HG03432 (cell line): ENCODE results near the gene RNU1-3.
"Not testable (repeated sequence)": the region's sequence is repeated elsewhere in the genome, so short reads cannot be mapped to it uniquely, and the experiment has no call there.

Experiments used
- ATAC-seq: cut with Tn5 transposase; IDR thresholded peaks from one replicate; pipeline ENCODE4 v1.9.1; 2021; ENCODE audit warnings: mild to moderate bottlenecking, moderate library complexity; ENCODE audit not compliant: unreplicated experiment

The RNU1-3 gene

DNA sequence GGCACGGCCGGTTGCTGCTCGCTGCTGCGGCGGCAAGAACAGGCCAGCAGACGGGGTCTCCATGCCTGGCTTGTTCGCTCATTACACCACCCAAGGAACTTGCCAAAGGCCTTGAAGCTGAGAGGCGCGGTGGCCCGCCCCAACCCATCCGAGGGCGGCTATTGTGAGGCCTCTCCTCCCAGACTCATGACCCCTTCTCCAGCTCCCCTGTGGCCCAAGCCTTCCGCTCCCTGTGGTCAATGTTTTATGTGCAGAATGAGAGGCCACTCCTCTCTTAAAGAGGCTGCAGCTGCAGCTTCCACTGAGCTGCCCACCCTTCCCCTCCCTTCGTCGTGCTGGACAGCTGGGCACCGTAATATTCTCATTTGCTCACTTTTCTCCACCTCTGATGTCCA, 27.6 kb upstream of the RNU1-3 start:
- not testable (repeated sequence) for ATAC-seq

DNA sequence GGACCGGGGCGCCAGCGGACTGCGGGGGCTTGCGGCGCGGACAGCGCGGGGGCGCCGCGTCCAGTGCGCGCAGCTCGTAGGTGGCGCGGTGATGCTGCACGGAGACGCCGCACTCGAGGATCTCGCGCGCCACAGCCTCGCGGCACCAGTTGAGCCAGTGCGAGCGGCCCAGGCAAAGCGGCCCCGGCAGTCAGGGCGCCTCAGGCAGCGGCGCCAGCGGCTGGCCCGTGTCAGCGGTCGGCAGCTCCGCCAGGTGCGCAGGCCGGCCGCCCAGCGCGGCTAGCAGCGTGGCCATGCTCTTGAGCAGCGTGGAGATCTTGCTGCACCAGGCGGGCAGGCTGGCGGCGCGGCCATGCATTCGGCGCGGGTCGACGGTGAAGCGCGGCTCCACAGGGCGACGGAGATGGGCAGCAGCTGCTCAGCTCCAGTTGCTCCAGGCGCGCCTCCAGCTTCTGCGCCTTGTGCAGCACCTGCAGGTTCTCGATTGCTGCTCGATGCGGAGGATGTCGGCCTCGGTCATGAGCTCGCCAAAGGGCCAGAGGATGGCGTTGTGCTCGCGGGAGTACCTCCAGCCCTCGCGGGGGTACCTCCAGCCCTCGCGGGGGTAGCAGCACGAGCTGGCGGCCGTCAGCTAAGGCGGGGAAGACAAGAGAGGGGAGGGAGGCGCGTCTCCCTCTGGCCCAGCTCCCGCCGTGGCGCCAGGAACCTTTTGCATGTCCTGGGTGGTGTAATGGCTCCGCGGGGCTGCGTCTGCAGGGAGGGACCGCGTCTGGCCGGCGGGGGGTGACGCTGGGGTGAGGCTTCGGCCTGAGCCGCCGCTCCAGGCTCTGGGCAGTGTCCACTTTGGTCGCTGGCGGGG, 26.9 kb upstream of the RNU1-3 start:
- not testable (repeated sequence) for ATAC-seq

- ATAC-seq = not testable (repeated sequence)
Measured at GRCh38 chr1:16692717-16693448, 26.1 kb upstream of the RNU1-3 start.

- ATAC-seq = not testable (repeated sequence)
Measured at GRCh38 chr1:16692283-16692682, 25.5 kb upstream of the RNU1-3 start.

GRCh38 chr1:16690971-16691682, 24.4 kb upstream of the RNU1-3 start:
- ATAC-seq = not testable (repeated sequence)

DNA sequence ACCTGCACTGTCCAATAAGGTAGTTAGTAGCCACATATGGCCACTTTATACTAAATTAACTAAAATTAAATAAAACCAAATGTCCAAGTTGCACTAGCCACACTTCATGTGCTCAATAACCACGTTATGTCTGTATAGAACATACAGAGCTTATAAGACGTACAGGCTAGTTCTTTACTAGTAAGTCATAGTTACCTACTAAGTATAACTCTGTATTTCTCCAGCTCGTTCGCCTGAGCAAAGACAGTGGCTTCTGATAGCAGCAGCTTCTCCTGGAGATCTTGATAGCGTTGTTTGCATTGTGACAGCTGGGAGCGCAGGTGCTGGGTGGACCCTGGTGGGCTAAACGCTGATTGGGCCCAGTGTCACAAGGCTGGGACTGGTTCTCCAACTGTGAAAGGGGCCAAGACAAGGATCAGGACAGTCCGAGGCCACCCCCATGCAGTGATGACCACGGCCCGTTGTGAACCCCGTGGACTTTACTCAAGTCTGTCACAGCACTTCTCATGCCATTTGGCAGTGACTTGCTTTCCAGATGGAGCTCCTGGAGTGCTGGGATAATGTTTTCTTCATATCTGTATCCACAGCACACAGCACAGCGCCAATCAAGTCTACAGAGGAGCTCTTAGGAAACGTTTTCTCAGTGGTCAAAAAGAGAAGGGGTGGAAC, 20.5 kb upstream of the RNU1-3 start:
- ATAC-seq = not testable (repeated sequence)

DNA sequence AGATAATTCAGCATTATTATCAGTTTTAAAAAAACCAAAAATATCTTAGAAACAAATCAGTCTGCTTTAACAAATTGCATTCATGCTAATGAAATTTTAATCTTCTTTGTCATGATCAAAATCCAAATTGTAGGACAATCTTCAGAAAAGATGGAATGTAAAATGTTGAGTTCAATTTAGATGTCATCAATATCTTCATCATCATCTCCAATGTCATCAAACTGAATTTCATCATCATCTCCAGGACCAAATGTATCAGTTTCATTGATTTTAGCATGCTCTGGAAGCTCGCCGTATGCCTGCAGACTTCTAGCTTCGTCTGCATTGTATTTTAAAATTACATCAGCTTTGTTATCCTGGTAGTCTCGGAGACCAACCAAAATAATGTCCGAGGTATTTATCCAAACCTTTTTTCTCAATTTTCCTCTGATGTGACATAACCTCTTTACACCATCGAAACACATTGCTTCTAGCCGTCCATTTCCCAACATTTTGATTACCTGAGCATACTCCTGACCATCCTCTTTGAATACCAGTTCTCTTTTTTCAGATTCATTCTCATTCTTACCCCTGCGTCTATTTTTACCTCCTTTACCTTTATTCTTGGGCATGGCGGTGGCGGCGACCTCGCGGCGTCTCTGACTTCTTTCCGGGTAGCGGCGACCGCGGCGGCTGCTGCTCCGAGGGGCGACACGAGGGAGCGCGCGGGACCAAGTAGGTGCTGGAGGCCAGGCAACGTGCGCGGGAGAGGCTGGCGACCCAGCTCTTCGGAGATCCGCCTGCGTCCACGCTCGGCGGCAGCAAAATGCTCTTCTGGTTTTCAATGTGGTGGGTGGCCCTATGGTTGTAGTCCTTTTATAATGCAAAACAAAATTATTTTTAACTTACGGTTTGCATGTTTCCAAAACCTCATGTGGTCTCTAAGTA, 19.0 kb upstream of the RNU1-3 start:
- not testable (repeated sequence) for ATAC-seq

- not testable (repeated sequence) for ATAC-seq
Measured at GRCh38 chr1:16684738-16685337, 18.1 kb upstream of the RNU1-3 start.

GRCh38 chr1:16684152-16684551, 17.4 kb upstream of the RNU1-3 start:
- ATAC-seq = peak; percentile 60

DNA sequence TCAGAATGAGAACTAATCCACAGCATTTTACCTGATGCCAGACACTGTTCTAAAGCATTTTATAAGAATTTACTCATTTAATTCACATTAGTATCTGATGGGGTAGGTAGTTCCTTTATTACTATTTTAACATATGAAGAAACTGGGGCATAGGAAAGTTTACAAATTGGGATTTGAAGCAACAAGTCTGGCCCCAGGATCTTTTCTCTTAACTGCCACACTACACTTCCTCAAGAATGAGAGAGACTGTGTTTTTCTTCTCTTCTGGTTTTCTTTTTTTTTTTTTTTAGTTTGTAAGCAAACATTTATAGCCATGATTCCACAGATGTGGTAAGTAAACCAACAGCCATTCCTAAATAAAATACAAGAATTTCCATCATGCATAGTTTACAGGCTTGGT, 16.1 kb upstream of the RNU1-3 start:
- ATAC-seq = not testable (repeated sequence)

- ATAC-seq = not testable (repeated sequence)
Measured at GRCh38 chr1:16680366-16680765, 13.6 kb upstream of the RNU1-3 start.

DNA sequence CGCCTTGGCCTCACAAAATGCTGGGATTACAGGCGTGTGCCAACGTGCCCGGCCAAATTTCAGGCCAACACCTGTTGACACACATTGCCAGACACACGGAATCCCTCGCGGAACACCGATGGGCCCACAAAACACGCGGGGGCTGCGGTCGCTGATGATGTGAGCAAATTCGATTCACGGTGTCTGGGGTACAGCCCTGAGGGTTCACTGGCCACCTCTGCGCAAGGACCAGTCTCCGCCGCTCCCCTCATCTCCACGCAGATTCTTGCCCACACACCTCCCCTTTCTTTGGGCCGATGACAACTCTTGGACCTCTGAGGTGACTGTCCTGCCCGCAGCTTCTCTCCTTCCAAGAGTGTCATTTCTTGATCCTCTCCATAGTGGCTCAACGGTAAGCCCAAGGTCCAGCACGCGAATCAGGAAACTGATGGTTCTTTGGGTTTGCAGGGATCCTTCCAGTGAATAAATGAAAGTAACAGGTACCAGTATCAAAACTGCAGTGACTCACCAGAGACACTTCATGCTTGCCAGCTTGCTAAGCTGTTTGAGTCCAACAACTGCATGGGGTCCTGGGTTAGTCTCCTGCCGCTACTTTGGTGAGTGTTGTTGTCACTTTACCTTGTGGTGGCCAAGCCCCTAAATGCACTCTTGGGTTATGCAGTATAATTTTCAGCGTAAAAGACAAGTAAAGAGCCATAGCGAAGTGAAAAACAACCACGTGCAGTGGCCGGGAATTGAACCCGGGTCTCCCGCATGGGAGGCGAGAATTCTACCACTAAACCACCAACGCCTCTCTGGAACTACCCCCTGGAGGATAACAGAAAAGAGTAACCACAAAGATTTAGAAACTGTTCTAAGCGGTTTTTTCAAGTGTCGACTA, 11.0 kb upstream of the RNU1-3 start:
- peak; percentile 44 for ATAC-seq

GRCh38 chr1:16676661-16677523, 10.1 kb upstream of the RNU1-3 start:
- ATAC-seq = not testable (repeated sequence)

- ATAC-seq = not testable (repeated sequence)
Measured at GRCh38 chr1:16675118-16675510, 8.4 kb upstream of the RNU1-3 start.

- ATAC-seq = not testable (repeated sequence)
Measured at GRCh38 chr1:16673976-16674375, 7.2 kb upstream of the RNU1-3 start.

DNA sequence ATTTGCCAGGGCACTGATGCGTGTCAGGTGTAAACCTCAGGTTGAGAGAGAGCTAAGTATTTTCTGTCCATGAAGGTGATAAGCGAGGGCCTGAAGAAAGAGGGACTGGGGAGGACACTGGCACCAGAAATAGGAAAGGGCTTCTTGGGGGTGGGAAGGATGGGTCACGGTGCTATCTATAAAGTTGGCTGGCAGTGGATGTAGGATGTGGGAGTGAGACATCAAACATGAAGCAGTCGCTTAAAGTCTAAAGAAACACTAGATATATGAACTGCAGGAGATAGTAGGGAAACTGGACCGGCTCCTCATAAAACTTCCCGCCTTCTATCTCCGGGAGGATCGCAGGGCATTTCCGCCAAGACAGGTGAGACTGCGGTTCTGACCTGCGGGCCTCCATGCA, 912 bp downstream of the RNU1-3 start:
- not testable (repeated sequence) for ATAC-seq

DNA sequence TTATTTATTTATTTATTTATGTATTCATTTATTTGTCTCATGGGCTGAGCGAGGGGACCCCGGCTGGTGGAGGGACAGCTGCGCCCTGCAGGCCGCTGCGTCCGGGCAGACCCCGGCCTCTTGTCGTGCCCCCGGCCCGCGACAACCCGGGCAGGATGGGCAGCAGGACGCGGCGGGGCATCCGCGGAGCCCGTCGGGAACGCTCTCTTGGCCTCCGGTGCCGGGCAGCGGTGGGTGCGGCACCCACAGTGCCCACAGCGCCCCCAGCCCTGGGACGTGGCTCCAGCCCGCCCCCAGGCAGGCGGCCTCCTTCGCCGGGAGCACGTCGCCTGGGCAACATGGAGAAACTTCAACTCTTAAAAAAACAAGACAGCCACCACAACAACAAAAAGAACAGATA, 8.5 kb downstream of the RNU1-3 start:
- ATAC-seq = not testable (repeated sequence)
